SK-N-MC (cell line): ENCODE results near the gene NACC2.

ENCODE experiments used
- DNase-seq: peaks from one replicate; pipeline ENCODE4 v3.0.0-alpha.2; 2011; ENCODE audit warnings: low read depth, low spot score
- H3K27ac ChIP-seq: fragments of 200-600 bp; sonication (generic); 2 replicates; pipeline ENCODE4 v1.5.1; 2016; ENCODE audit warnings: mixed run types
- H3K36me3 ChIP-seq: fragments of 200-600 bp; sonication (generic); 2 replicates; pipeline ENCODE4 v1.6.1; 2017; ENCODE audit warnings: antibody characterized with exemption, low read length, mixed read lengths; ENCODE audit not compliant: insufficient read depth
- H3K4me3 ChIP-seq: fragments of 200-600 bp; sonication (generic); 2 replicates; pipeline ENCODE4 v1.5.1; 2016
- H3K9ac ChIP-seq: fragments of 200-600 bp; sonication (generic); 2 replicates; pipeline ENCODE4 v1.8.0; 2017; ENCODE audit warnings: mixed run types, mixed read lengths; ENCODE audit not compliant: insufficient read length
- H3K9me3 ChIP-seq: fragments of 200-600 bp; sonication (generic); 2 replicates; pipeline ENCODE4 v1.6.1; 2017; ENCODE audit warnings: low read depth, mild to moderate bottlenecking, antibody characterized with exemption, low read length, moderate library complexity, mixed read lengths
- EZH2 ChIP-seq: fragments of 200-600 bp; sonication (generic); IDR thresholded peaks from one replicate; pipeline ENCODE4 v1.6.1; 2017; ENCODE audit warnings: antibody characterized with exemption
- FOXP2 ChIP-seq: optimal IDR thresholded peaks from 2 replicates; pipeline ENCODE3; 2011; ENCODE audit warnings: mild to moderate bottlenecking, moderate library complexity; ENCODE audit not compliant: insufficient read depth; ENCODE audit errors: extremely low read length, control extremely low read depth
- POLR2AphosphoS5 ChIP-seq: IDR thresholded peaks from 2 replicates; pipeline ENCODE4 v1.6.1; 2012; ENCODE audit warnings: mild to moderate bottlenecking, low read depth, low read length, borderline replicate concordance

The NACC2 gene

GRCh38 chr9:136016572-136017288 is 78.4 kb downstream of the NACC2 start:
- TF ChIP-seq FOXP2 (no peak), EZH2 (no peak), POLR2AphosphoS5 (no peak)

GRCh38 chr9:136015656-136016571 is 79.2 kb downstream of the NACC2 start:
- no peak for DNase-seq
- H3K27ac ChIP-seq, result no peak overlapping the region
- TF ChIP-seq EZH2 (no peak), POLR2AphosphoS5 (no peak), FOXP2 (no peak)
- H3K36me3 ChIP-seq, result peaks cover 25% of the 10 kb centered on the region; the same call in 1 of the 2 replicates
- no peak overlapping the region for H3K9ac ChIP-seq
- no peaks in the 10 kb centered on the region for H3K9me3 ChIP-seq
- no peak overlapping the region for H3K4me3 ChIP-seq

More at GRCh38 chr9:136016572-136017288, 78.4 kb downstream of the NACC2 start:
- H3K36me3 ChIP-seq, result peaks cover 23% of the 10 kb centered on the region; the same call in 1 of the 2 replicates
- no peak overlapping the region for H3K9ac ChIP-seq
- H3K27ac ChIP-seq, result no peak overlapping the region
- H3K4me3 ChIP-seq, result no peak overlapping the region
- H3K9me3 ChIP-seq, result no peaks in the 10 kb centered on the region
- no peak for DNase-seq

- peaks cover 25% of the 10 kb centered on the region; the same call in 1 of the 2 replicates for H3K36me3 ChIP-seq
- TF ChIP-seq EZH2, result no peak
- no peak for TF ChIP-seq FOXP2
- TF ChIP-seq POLR2AphosphoS5, result no peak
- H3K9me3 ChIP-seq, result no peaks in the 10 kb centered on the region
- H3K27ac ChIP-seq, result no peak overlapping the region
- H3K4me3 ChIP-seq, result no peak overlapping the region
- no peak for DNase-seq
- H3K9ac ChIP-seq, result no peak overlapping the region
These were observed 80.0 kb downstream of the NACC2 start for GRCh38 chr9:136014924-136015633.

GRCh38 chr9:136014147-136014923 is 80.8 kb downstream of the NACC2 start:
- no peak overlapping the region for H3K4me3 ChIP-seq
- TF ChIP-seq POLR2AphosphoS5 (no peak), FOXP2 (no peak), EZH2 (no peak)
- DNase-seq, result no peak
- H3K27ac ChIP-seq, result no peak overlapping the region
- H3K36me3 ChIP-seq, result peaks cover 29% of the 10 kb centered on the region; the same call in 1 of the 2 replicates
- H3K9ac ChIP-seq, result no peak overlapping the region
- no peaks in the 10 kb centered on the region for H3K9me3 ChIP-seq

- Histone ChIP-seq H3K27ac (no peak overlapping the region), H3K36me3 (peaks cover 35% of the 10 kb centered on the region; the same call in 1 of the 2 replicates), H3K4me3 (no peak overlapping the region), H3K9ac (no peak overlapping the region), H3K9me3 (no peaks in the 10 kb centered on the region)
- TF ChIP-seq FOXP2 (no peak), POLR2AphosphoS5 (no peak), EZH2 (no peak)
- no peak for DNase-seq
These were observed 81.5 kb downstream of the NACC2 start for GRCh38 chr9:136013524-136014034.

GRCh38 chr9:136013116-136013515 is 82.0 kb downstream of the NACC2 start:
- TF ChIP-seq POLR2AphosphoS5, result no peak
- TF ChIP-seq EZH2, result no peak
- no peak for TF ChIP-seq FOXP2
- H3K36me3 ChIP-seq, result peaks cover 37% of the 10 kb centered on the region; the same call in 1 of the 2 replicates
- DNase-seq, result no peak
- H3K9me3 ChIP-seq, result no peaks in the 10 kb centered on the region
- no peak overlapping the region for H3K27ac ChIP-seq
- no peak overlapping the region for H3K9ac ChIP-seq
- no peak overlapping the region for H3K4me3 ChIP-seq

- no peak for DNase-seq
- no peak overlapping the region for H3K9ac ChIP-seq
- H3K36me3 ChIP-seq, result peaks cover 39% of the 10 kb centered on the region; the same call in 1 of the 2 replicates
- H3K27ac ChIP-seq, result no peak overlapping the region
- no peak overlapping the region for H3K4me3 ChIP-seq
- TF ChIP-seq EZH2, result no peak
- TF ChIP-seq FOXP2, result no peak
- TF ChIP-seq POLR2AphosphoS5, result no peak
- H3K9me3 ChIP-seq, result no peaks in the 10 kb centered on the region
These were observed 82.4 kb downstream of the NACC2 start for GRCh38 chr9:136012651-136013050.
